Smooth muscle cell (in vitro differentiated cells): Measurements from ENCODE around the gene PCNX4. TPM values are rescaled to one million over a fixed set of nuclear protein-coding genes. Genes with fewer than 3 reads are reported as not detected.

Experiments used
- DNase-seq: peaks from one replicate; lab custom pipeline; 2025; ENCODE audit not compliant: unreplicated experiment; lab: John Stamatoyannopoulos, UW
- H2AFZ ChIP-seq: fragments of 200-600 bp; sonication (generic); 2 replicates; pipeline ENCODE4 v1.6.0; 2016; ENCODE audit warnings: antibody characterized with exemption, low read depth, mild to moderate bottlenecking
- H3F3A ChIP-seq: fragments of 200-600 bp; sonication (generic); 2 replicates; pipeline ENCODE4 v1.6.0; 2017; ENCODE audit warnings: antibody characterized with exemption, low read depth
- H3K27ac ChIP-seq: fragments of 200-600 bp; sonication (generic); 2 replicates; pipeline ENCODE4 v1.5.1; 2016; ENCODE audit warnings: low read depth, mild to moderate bottlenecking
- H3K27me3 ChIP-seq: fragments of 200-600 bp; sonication (generic); 2 replicates; pipeline ENCODE4 v1.6.1; 2016; ENCODE audit warnings: low read depth, mild to moderate bottlenecking
- H3K36me3 ChIP-seq: fragments of 200-600 bp; sonication (generic); 2 replicates; pipeline ENCODE4 v1.5.1; 2016; ENCODE audit warnings: low read depth
- H3K4me1 ChIP-seq: fragments of 200-600 bp; sonication (generic); 2 replicates; pipeline ENCODE4 v1.5.1; 2016; ENCODE audit warnings: low read depth
- H3K4me2 ChIP-seq: fragments of 200-600 bp; sonication (generic); 2 replicates; pipeline ENCODE4 v1.6.0; 2016; ENCODE audit warnings: mild to moderate bottlenecking
- H3K4me3 ChIP-seq: fragments of 200-600 bp; sonication (generic); 2 replicates; pipeline ENCODE4 v1.5.1; 2016; ENCODE audit warnings: mild to moderate bottlenecking
- H3K79me2 ChIP-seq: fragments of 200-600 bp; sonication (generic); 2 replicates; pipeline ENCODE4 v1.6.0; 2016; ENCODE audit warnings: low read depth, mild to moderate bottlenecking
- H3K9ac ChIP-seq: fragments of 200-600 bp; sonication (generic); 2 replicates; pipeline ENCODE4 v1.6.0; 2016; ENCODE audit warnings: low read depth
- H3K9me3 ChIP-seq: fragments of 200-600 bp; sonication (generic); replicated peaks from 2 replicates; pipeline ENCODE4 v1.5.1; 2016; ENCODE audit warnings: low read depth
- H4K20me1 ChIP-seq: fragments of 200-600 bp; sonication (generic); 2 replicates; pipeline ENCODE4 v1.6.0; 2016; ENCODE audit warnings: low read depth
- CTCF ChIP-seq: fragments of 200-600 bp; sonication (generic); IDR thresholded peaks from 2 replicates; pipeline ENCODE4 v1.5.1; 2017; ENCODE audit warnings: borderline replicate concordance, mild to moderate bottlenecking, antibody characterized with exemption; ENCODE audit not compliant: insufficient read depth, poor library complexity, severe bottlenecking
- WGBS: methylation state at CpG from one replicate; pipeline ENCODE4 v1.1.7; 2016; ENCODE audit warnings: low lambda C conversion rate; 5-methylcytosine and 5-hydroxymethylcytosine counted together
- polyA plus RNA-seq: library from polyadenylated mRNA; unstranded; fragments of >200 nt; fragmentation: Nextera tagmentation; extraction: Ambion mirVana; gene quantifications from 2 replicates; pipeline ENCODE4 v1.2.1, GENCODE V29; 2016
- total RNA-seq: library from RNA; depleted of rRNA; stranded (reverse); fragments of >200 nt; gene quantifications from 2 replicates; pipeline ENCODE4 v1.2.3, GENCODE V29; 2014

The PCNX4 gene
- total and polyA plus RNA-seq, 2 experiments from 2014 or later: 28.2 to 93.9 TPM

GRCh38 chr14:60184905-60185555 lies 93.3 kb downstream of the PCNX4 start:
- TF ChIP-seq CTCF: no peak
- Histone ChIP-seq H3K4me3 (no peak overlapping the region), H3K27ac (no peak overlapping the region), H2AFZ (no peak overlapping the region), H3K36me3 (no peaks in the 10 kb centered on the region), H3K4me2 (no peak overlapping the region), H3K27me3 (no peaks in the 10 kb centered on the region), H3F3A (no peaks in the 10 kb centered on the region), H4K20me1 (no peaks in the 10 kb centered on the region), H3K9me3 (no peaks in the 10 kb centered on the region), H3K9ac (no peak overlapping the region), H3K79me2 (no peaks in the 10 kb centered on the region), H3K4me1 (no peaks in the 10 kb centered on the region)
- DNase-seq: no peak
- 61% methylated on average over 5 of the region's 5 CpGs for WGBS

- WGBS: 82% methylated on average over 3 of the region's 3 CpGs
- H3K27me3 ChIP-seq: no peaks in the 10 kb centered on the region
- H2AFZ ChIP-seq: no peak overlapping the region
Measured at GRCh38 chr14:60188115-60188514, 96.4 kb downstream of the PCNX4 start.

GRCh38 chr14:60188696-60189095 lies 97.0 kb downstream of the PCNX4 start:
- no peaks in the 10 kb centered on the region for H3K27me3 ChIP-seq
- no peak overlapping the region for H3K4me2 ChIP-seq
- 88% methylated on average over 1 of the region's 1 CpG for WGBS
- H3K27ac ChIP-seq: no peak overlapping the region
- no peaks in the 10 kb centered on the region for H3K9me3 ChIP-seq
- H3K4me1 ChIP-seq: no peaks in the 10 kb centered on the region
- no peaks in the 10 kb centered on the region for H3K36me3 ChIP-seq
- no peaks in the 10 kb centered on the region for H4K20me1 ChIP-seq
- H3K9ac ChIP-seq: no peak overlapping the region
- H3F3A ChIP-seq: no peaks in the 10 kb centered on the region
- H3K4me3 ChIP-seq: no peak overlapping the region
- no peak for DNase-seq
- no peak overlapping the region for H2AFZ ChIP-seq
- no peak for TF ChIP-seq CTCF
- H3K79me2 ChIP-seq: no peaks in the 10 kb centered on the region

More at GRCh38 chr14:60188115-60188514, 96.4 kb downstream of the PCNX4 start:
- H4K20me1 ChIP-seq: no peaks in the 10 kb centered on the region
- H3K4me2 ChIP-seq: no peak overlapping the region
- H3K9ac ChIP-seq: no peak overlapping the region
- no peaks in the 10 kb centered on the region for H3K9me3 ChIP-seq
- H3K36me3 ChIP-seq: no peaks in the 10 kb centered on the region
- no peaks in the 10 kb centered on the region for H3F3A ChIP-seq
- no peak for DNase-seq
- no peaks in the 10 kb centered on the region for H3K4me1 ChIP-seq
- no peak overlapping the region for H3K27ac ChIP-seq
- H3K79me2 ChIP-seq: no peaks in the 10 kb centered on the region
- TF ChIP-seq CTCF: no peak
- H3K4me3 ChIP-seq: no peak overlapping the region
